SK-N-SH (cell line): Measurements from ENCODE around the gene LGALS16. TPM values are rescaled to one million over a fixed set of nuclear protein-coding genes. Genes with fewer than 3 reads are reported as not detected.

Experiments used
- CTCF ChIA-PET: fragments of 300-600, 350-600 bp; formaldehyde crosslinking; extraction: SDS; loops from one replicate; lab custom pipeline; 2021; lab: Yijun Ruan, JAX
- POLR2A ChIA-PET: fragments of 350-600 bp; sonication (Branson Sonifier 250); formaldehyde crosslinking; extraction: SDS; loops from one replicate; lab custom pipeline; 2020; ENCODE audit warnings: antibody characterized with exemption, inconsistent platforms; lab: Yijun Ruan, JAX
- DNase-seq: peaks from one replicate; pipeline ENCODE4 v3.0.0; 2012
- H2AFZ ChIP-seq: fragments of 200-600 bp; sonication (generic); 2 replicates; pipeline ENCODE4 v1.8.1; 2016; ENCODE audit warnings: antibody characterized with exemption, mild to moderate bottlenecking, low read depth
- H3F3A ChIP-seq: fragments of 200-600 bp; sonication (generic); replicated peaks from 2 replicates; pipeline ENCODE3; 2016; ENCODE audit warnings: antibody characterized with exemption, mild to moderate bottlenecking; ENCODE audit not compliant: insufficient read depth
- H3K27ac ChIP-seq, 2 experiments: fragments of 200-500 bp in 1 of 2; fragments of 200-600 bp in 1 of 2; sonication (Bioruptor generic) in 1 of 2; sonication (generic), shearing (Covaris generic) in 1 of 2; 2 replicates each; pipeline versions ENCODE4 v1.5.1 to v1.6.1; 2014 to 2016; ENCODE audit warnings: low read depth in 2 of 2, inconsistent platforms in 1 of 2, low read length in 1 of 2, mild to moderate bottlenecking in 1 of 2, mixed read lengths in 1 of 2
- H3K27me3 ChIP-seq: fragments of 200-600 bp; sonication (generic), shearing (Covaris generic); 2 replicates; pipeline ENCODE4 v1.6.1; 2016; ENCODE audit warnings: mixed run types; ENCODE audit not compliant: insufficient read depth
- H3K36me3 ChIP-seq, 2 experiments: fragments of 200-500 bp in 1 of 2; fragments of 200-600 bp in 1 of 2; sonication (Bioruptor generic) in 1 of 2; sonication (generic) in 1 of 2; replicated peaks in 1 of 2; 2 replicates each; pipeline versions ENCODE3 to v1.5.1; 2014 to 2016; ENCODE audit warnings: low read length in 1 of 2, mild to moderate bottlenecking in 1 of 2; ENCODE audit not compliant: insufficient read depth in 2 of 2, control insufficient read depth in 1 of 2
- H3K4me1 ChIP-seq, 2 experiments: fragments of 200-500 bp in 1 of 2; fragments of 200-600 bp in 1 of 2; sonication (Bioruptor generic) in 1 of 2; sonication (generic), shearing (Covaris generic) in 1 of 2; 2 replicates each; pipeline versions ENCODE4 v1.5.1 to v1.6.1; 2014 to 2016; ENCODE audit warnings: low read depth in 1 of 2, low read length in 1 of 2, mixed run types in 1 of 2; ENCODE audit not compliant: insufficient read depth in 2 of 2, control insufficient read depth in 1 of 2
- H3K4me2 ChIP-seq: fragments of 200-600 bp; sonication (generic), shearing (Covaris generic); 2 replicates; pipeline ENCODE4 v1.6.1; 2017; ENCODE audit warnings: mixed run types
- H3K4me3 ChIP-seq, 2 experiments: fragments of 200-500 bp in 1 of 2; fragments of 200-600 bp in 1 of 2; sonication (Bioruptor generic) in 1 of 2; sonication (generic), shearing (Covaris generic) in 1 of 2; 2 replicates each; pipeline versions ENCODE4 v1.5.1 to v1.8.1; 2014 to 2016; ENCODE audit warnings: low read depth in 2 of 2, inconsistent platforms in 1 of 2, low read length in 1 of 2, mild to moderate bottlenecking in 1 of 2, mixed read lengths in 1 of 2, moderate library complexity in 1 of 2
- H3K79me2 ChIP-seq: fragments of 200-600 bp; sonication (generic); 2 replicates; pipeline ENCODE4 v1.8.1; 2017; ENCODE audit warnings: mild to moderate bottlenecking; ENCODE audit not compliant: insufficient read depth
- H3K9ac ChIP-seq: fragments of 200-600 bp; sonication (generic); 2 replicates; pipeline ENCODE4 v1.6.1; 2017; ENCODE audit warnings: mixed run types
- H3K9me2 ChIP-seq: fragments of 200-600 bp; sonication (generic); 2 replicates; pipeline ENCODE4 v1.6.1; 2017; ENCODE audit warnings: mixed run types
- H3K9me3 ChIP-seq: fragments of 200-600 bp; sonication (generic); 2 replicates; pipeline ENCODE4 v1.6.1; 2017; ENCODE audit warnings: mixed run types, mild to moderate bottlenecking, moderate library complexity
- H4K20me1 ChIP-seq: fragments of 200-600 bp; sonication (generic); 2 replicates; pipeline ENCODE4 v1.6.1; 2017; ENCODE audit warnings: mild to moderate bottlenecking, mixed run types; ENCODE audit not compliant: insufficient read depth
- ELF1 ChIP-seq: IDR thresholded peaks from 2 replicates; pipeline ENCODE4 v1.4.0; 2012
- EP300 ChIP-seq, 2 experiments: IDR thresholded peaks; 2 replicates each; pipeline versions ENCODE4 v1.4.0 to v1.6.1; 2012; ENCODE audit warnings: borderline replicate concordance in 1 of 2, low read depth in 1 of 2, low read length in 1 of 2
- EZH2phosphoT487 ChIP-seq: fragments of 200-600 bp; sonication (generic); IDR thresholded peaks from 2 replicates; pipeline ENCODE4 v1.6.1; 2017; ENCODE audit warnings: low read depth, mixed run types, mild to moderate bottlenecking, antibody characterized with exemption, moderate library complexity, borderline replicate concordance
- FOSL2 ChIP-seq: IDR thresholded peaks from 2 replicates; pipeline ENCODE4 v1.4.0; 2012; ENCODE audit warnings: low read depth, mild to moderate bottlenecking, moderate library complexity, borderline replicate concordance
- FOXJ3 ChIP-seq: sonication (generic); formaldehyde crosslinking; IDR thresholded peaks from 2 replicates; pipeline ENCODE4 v1.5.1; 2020; ENCODE audit warnings: mild to moderate bottlenecking, missing genetic modification reagents
- FOXM1 ChIP-seq: IDR thresholded peaks from 2 replicates; pipeline ENCODE4 v1.4.0; 2012; ENCODE audit warnings: low read depth, mild to moderate bottlenecking
- GABPA ChIP-seq: IDR thresholded peaks from 2 replicates; pipeline ENCODE4 v1.4.0; 2012; ENCODE audit warnings: low read depth, mild to moderate bottlenecking
- JUND ChIP-seq: IDR thresholded peaks from 2 replicates; pipeline ENCODE4 v1.4.0; 2012
- MEF2A ChIP-seq: IDR thresholded peaks from 2 replicates; pipeline ENCODE4 v1.4.0; 2012; ENCODE audit warnings: low read depth, borderline replicate concordance
- MXI1 ChIP-seq: IDR thresholded peaks from 2 replicates; pipeline ENCODE4 v1.6.1; 2012; ENCODE audit warnings: mild to moderate bottlenecking, low read depth, low read length, improper control_type of control experiment
- POLR2AphosphoS5 ChIP-seq: IDR thresholded peaks from 2 replicates; pipeline ENCODE4 v1.6.1; 2012; ENCODE audit warnings: low read depth, low read length
- RAD21 ChIP-seq: IDR thresholded peaks from 2 replicates; pipeline ENCODE4 v1.6.1; 2012; ENCODE audit warnings: mild to moderate bottlenecking, low read length
- RCOR1 ChIP-seq: fragments of 150-350 bp; IDR thresholded peaks from 2 replicates; pipeline ENCODE4 v1.6.1; 2017; ENCODE audit warnings: antibody characterized with exemption, low read length
- RXRA ChIP-seq: IDR thresholded peaks from 2 replicates; pipeline ENCODE4 v1.4.0; 2012; ENCODE audit warnings: low read depth, mild to moderate bottlenecking, borderline replicate concordance
- TAF1 ChIP-seq: IDR thresholded peaks from 2 replicates; pipeline ENCODE4 v1.6.1; 2012; ENCODE audit warnings: low read depth, mild to moderate bottlenecking, low read length, moderate library complexity, borderline replicate concordance
- TEAD4 ChIP-seq: IDR thresholded peaks from 2 replicates; pipeline ENCODE4 v1.4.0; 2012; ENCODE audit warnings: mild to moderate bottlenecking, borderline replicate concordance; ENCODE audit not compliant: insufficient read depth
- YY1 ChIP-seq: IDR thresholded peaks from 2 replicates; pipeline ENCODE4 v1.4.0; 2012; ENCODE audit warnings: low read depth, mild to moderate bottlenecking
- WGBS: methylation state at CpG from one replicate; pipeline ENCODE4 v1.1.6; 2017; ENCODE audit warnings: low lambda C conversion rate; 5-methylcytosine and 5-hydroxymethylcytosine counted together
- polyA plus RNA-seq, 3 experiments: library from polyadenylated mRNA; depleted of rRNA; stranded (reverse); fragments of >200 nt; gene quantifications; 2 replicates each; pipeline ENCODE4 v1.2.3, GENCODE V29; 2012
- TF ChIP-seq, protein P1 (sequence below): fragments of 150-350 bp; IDR thresholded peaks from 2 replicates; pipeline ENCODE4 v1.6.1; 2017; ENCODE audit warnings: antibody characterized with exemption, low read length, low read depth, borderline replicate concordance
- TF ChIP-seq, protein P2 (sequence below): IDR thresholded peaks from 2 replicates; pipeline ENCODE4 v1.4.0; 2012; ENCODE audit warnings: low read depth, borderline replicate concordance
- TF ChIP-seq, protein P3 (sequence below): IDR thresholded peaks from 2 replicates; pipeline ENCODE4 v1.6.1; 2012; ENCODE audit warnings: mild to moderate bottlenecking, low read depth, low read length, moderate library complexity

The LGALS16 gene
- polyA plus RNA-seq, 1 of the 3 experiments (the other 2 are of a cell fraction): not detected

DNA sequence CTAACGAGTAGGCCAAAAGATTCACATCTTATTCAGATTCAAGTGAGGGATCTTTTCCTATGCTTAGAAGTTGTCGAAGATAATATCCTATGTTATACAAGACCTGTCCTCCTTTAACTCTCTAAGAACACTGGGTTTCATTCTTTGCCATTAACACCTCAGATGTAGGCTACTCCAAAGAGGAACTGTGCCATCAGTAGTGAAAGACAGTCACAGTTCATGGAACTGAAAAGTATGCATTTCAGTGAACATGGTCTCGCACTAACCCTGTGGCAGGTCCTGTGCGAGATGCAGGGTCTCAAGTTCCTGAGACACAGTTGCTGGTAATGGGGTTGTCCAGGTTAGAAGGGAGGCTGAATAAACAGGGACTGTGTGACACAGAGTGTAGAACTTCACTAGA lies 4.1 kb downstream of the LGALS16 start:
- Histone ChIP-seq H3K27ac (no peak overlapping the region), H3K9me3 (no peaks in the 10 kb centered on the region), H3K27me3 (no peaks in the 10 kb centered on the region; the same call in 1 of the 2 replicates), H3K9me2 (no peaks in the 10 kb centered on the region), H2AFZ (no peak overlapping the region), H4K20me1 (no peaks in the 10 kb centered on the region), H3K9ac (no peak overlapping the region), H3K4me1 (no peaks in the 10 kb centered on the region), H3F3A (no peaks in the 10 kb centered on the region), H3K4me2 (no peak overlapping the region), H3K4me3 (no peak overlapping the region), H3K36me3 (no peaks in the 10 kb centered on the region), H3K79me2 (no peaks in the 10 kb centered on the region)
- ChIA-PET POLR2A (no interaction called here), CTCF (no interaction called here)
- TF ChIP-seq RCOR1 (no peak), FOXM1 (no peak), RAD21 (no peak), MXI1 (no peak), EP300 (IDR thresholded peaks at IDR 0.05; ENCODE audit: borderline replicate concordance in 1 of 2, low read depth in 1 of 2, low read length in 1 of 2) (no peak), FOSL2 (no peak), YY1 (no peak), TEAD4 (no peak), MEF2A (no peak), TAF1 (no peak), POLR2AphosphoS5 (no peak), ELF1 (no peak), JUND (no peak), RXRA (no peak), EZH2phosphoT487 (no peak), GABPA (no peak), FOXJ3 (CRISPR knock-in tag) (no peak)
- TF ChIP-seq, protein P1, sequence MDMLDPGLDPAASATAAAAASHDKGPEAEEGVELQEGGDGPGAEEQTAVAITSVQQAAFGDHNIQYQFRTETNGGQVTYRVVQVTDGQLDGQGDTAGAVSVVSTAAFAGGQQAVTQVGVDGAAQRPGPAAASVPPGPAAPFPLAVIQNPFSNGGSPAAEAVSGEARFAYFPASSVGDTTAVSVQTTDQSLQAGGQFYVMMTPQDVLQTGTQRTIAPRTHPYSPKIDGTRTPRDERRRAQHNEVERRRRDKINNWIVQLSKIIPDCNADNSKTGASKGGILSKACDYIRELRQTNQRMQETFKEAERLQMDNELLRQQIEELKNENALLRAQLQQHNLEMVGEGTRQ: no peak
- TF ChIP-seq, protein P2, sequence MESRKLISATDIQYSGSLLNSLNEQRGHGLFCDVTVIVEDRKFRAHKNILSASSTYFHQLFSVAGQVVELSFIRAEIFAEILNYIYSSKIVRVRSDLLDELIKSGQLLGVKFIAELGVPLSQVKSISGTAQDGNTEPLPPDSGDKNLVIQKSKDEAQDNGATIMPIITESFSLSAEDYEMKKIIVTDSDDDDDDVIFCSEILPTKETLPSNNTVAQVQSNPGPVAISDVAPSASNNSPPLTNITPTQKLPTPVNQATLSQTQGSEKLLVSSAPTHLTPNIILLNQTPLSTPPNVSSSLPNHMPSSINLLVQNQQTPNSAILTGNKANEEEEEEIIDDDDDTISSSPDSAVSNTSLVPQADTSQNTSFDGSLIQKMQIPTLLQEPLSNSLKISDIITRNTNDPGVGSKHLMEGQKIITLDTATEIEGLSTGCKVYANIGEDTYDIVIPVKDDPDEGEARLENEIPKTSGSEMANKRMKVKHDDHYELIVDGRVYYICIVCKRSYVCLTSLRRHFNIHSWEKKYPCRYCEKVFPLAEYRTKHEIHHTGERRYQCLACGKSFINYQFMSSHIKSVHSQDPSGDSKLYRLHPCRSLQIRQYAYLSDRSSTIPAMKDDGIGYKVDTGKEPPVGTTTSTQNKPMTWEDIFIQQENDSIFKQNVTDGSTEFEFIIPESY: no peak
- TF ChIP-seq, protein P3, sequence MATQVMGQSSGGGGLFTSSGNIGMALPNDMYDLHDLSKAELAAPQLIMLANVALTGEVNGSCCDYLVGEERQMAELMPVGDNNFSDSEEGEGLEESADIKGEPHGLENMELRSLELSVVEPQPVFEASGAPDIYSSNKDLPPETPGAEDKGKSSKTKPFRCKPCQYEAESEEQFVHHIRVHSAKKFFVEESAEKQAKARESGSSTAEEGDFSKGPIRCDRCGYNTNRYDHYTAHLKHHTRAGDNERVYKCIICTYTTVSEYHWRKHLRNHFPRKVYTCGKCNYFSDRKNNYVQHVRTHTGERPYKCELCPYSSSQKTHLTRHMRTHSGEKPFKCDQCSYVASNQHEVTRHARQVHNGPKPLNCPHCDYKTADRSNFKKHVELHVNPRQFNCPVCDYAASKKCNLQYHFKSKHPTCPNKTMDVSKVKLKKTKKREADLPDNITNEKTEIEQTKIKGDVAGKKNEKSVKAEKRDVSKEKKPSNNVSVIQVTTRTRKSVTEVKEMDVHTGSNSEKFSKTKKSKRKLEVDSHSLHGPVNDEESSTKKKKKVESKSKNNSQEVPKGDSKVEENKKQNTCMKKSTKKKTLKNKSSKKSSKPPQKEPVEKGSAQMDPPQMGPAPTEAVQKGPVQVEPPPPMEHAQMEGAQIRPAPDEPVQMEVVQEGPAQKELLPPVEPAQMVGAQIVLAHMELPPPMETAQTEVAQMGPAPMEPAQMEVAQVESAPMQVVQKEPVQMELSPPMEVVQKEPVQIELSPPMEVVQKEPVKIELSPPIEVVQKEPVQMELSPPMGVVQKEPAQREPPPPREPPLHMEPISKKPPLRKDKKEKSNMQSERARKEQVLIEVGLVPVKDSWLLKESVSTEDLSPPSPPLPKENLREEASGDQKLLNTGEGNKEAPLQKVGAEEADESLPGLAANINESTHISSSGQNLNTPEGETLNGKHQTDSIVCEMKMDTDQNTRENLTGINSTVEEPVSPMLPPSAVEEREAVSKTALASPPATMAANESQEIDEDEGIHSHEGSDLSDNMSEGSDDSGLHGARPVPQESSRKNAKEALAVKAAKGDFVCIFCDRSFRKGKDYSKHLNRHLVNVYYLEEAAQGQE: no peak
- WGBS: 5% methylated on average over 4 of the region's 4 CpGs
- DNase-seq: no peak
